Measurements from ENCODE around the gene ZMYM5. TPM values are rescaled to one million over a fixed set of nuclear protein-coding genes. Genes with fewer than 3 reads are reported as not detected.
"Not testable (repeated sequence)": the region's sequence is repeated elsewhere in the genome, so short reads cannot be mapped to it uniquely, and the experiment has no call there.

ZMYM5 gene
- 15.7 and 22.6 TPM in 2 replicates for total RNA-seq (2014; rRNA removed; shearing (Covaris generic))

DNA sequence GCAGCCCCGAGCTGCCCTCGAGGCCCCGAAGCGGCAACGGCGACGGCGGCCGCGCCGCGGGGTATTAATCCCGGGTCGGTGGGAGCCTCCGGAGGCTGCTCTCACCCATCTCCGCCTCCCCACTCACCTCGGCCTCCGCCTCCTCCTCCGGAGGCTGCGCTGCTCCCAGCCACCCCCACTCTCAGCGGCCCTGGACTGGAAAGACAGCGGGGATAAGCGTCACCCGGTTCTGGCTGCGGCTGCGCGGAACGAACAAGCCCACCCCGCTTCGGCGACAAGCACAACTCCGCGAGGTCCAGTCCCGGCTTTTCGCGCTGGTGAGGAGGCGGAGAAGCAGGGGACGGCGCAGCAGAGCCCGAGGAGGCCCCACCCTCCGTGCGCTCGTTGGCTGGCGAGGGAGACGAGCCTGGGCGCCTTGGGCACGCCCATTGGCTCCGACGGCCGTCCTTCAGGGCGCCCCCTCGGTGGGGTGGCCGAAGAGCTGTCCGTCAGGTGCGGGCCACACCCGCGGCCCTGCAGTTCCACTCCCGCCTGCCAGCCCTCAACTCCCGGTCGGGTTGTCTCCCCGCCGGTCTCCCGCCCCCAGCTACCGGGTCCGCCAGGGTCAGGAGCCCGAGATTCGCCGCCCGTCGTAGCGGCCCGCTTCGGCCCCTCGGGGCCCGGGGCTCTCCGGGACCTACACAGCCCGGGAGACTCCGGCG lies at the start of gene ZMYM5:
Gene ZMYM5, minus strand, starts transcription at position 327 of the 701 bp plus-strand sequence. CDS start 11,469 bp downstream, outside the sequence.
- peak; percentile 93 for DNase-seq (ENCODE audit: low spot score)

GRCh38 chr13:19910336-19911072 lies 47.1 kb upstream of the ZMYM5 start:
- DNase-seq (ENCODE audit: low spot score), result peak; percentile 86

GRCh38 chr13:19908350-19908986 lies 45.0 kb upstream of the ZMYM5 start:
- no peak for DNase-seq (ENCODE audit: low spot score)

DNA sequence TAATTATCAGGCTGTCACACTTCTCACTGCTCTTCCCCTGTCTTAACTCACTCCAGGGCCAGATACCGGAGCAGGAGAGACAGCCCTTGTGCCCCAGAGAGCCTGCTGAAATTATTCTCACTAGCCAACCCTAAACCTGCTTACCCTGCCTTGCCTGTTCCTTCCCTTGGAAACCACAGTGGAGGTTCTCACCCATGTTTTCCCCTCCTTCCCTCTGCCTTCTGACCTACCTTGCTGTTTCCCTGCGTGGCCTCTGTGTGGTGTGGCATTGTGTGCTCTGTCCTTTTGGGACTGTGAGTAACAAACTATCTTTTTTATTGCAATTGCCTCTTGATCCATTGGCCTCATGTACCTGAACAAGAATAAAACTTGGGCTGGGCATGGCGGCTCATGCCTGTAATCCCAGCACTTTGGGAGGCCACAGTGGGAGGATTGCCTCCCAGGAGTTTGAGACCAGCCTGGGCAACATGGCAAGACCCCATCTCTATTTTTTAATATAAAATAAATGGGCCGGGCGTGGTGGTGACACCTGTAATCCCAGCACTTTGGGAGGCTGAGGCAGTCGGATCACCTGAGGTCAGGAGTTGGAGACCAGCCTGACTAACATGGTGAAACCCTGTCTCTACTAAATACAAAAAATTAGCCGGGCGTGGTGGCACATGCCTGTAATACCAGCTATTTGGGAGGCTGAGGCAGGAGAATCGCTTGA lies 42.2 kb upstream of the ZMYM5 start:
- DNase-seq (ENCODE audit: low spot score), result not testable (repeated sequence)

GRCh38 chr13:19890030-19890429 lies 26.6 kb upstream of the ZMYM5 start:
- no peak for DNase-seq (ENCODE audit: low spot score)

DNA sequence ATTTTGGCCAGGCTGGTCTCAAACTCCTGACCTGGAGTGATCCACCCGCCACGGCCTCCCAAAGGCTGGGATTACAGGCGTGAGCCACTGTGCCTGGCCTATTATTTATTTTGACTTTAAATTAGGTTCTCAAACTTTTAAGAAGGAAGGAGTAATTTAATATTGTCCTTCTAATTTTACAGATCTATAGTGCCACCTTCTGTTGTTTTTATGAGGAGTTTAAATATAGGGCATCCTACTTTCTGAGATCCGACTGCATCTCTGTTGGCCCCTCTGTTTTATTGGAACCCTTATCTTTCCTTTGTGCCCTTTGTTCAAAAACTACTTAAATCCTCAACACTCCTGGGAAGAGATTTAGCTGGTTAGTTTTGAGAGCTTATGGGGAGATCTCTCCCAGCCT lies 25.4 kb upstream of the ZMYM5 start:
- DNase-seq (ENCODE audit: low spot score), result no peak

DNA sequence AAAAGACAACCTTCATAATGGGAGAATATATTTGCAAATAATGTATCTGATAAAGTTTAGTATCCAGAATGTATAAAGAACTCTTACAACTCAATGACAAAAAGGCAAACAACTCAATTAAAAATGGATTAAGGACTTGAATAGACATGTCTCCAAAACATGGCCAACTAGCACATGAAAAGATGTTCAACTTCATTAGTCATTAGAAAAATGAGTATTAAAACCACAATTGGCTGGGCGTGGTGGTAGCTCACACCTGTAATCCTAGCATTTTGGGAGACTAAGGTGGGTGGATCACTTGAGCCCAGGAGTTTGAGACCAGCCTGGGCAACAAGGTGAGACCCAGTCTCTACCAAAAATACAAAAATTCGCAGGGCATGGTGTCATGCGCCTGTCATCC lies 18.8 kb upstream of the ZMYM5 start:
- no peak for DNase-seq (ENCODE audit: low spot score)

- no peak for DNase-seq (ENCODE audit: low spot score)
These were observed 18.2 kb upstream of the ZMYM5 start for GRCh38 chr13:19881641-19882040.

DNA sequence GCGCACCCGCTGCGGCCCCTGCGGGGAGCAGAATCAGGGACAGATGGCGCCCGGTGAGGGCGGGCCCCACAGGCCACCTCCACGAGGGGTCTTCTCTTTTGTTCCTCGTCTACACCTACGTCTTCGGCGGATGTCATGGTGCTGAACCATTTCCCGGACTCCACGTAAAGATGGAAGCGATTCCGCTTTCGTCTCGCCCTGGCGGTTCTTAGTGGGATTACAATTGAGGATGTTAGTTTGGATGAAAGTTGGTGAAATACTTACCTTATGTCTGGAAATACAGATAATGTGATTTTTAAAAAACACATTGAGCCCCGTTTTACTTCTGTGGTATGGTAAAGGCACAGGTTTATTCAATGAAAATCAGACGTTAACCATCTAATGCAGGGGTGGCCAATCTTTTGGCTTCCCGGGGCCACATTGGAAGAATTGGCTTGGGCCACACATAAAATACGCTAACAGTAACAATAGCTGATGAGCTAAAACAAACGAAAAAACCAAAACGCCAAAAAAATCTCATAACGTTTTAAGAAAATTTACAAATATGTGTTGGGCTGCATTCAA lies 1.4 kb upstream of the ZMYM5 start:
- DNase-seq (ENCODE audit: low spot score), result peak; percentile 58

GRCh38 chr13:19864024-19864745 lies 736 bp upstream of the ZMYM5 start:
- DNase-seq (ENCODE audit: low spot score), result peak; percentile 55

DNA sequence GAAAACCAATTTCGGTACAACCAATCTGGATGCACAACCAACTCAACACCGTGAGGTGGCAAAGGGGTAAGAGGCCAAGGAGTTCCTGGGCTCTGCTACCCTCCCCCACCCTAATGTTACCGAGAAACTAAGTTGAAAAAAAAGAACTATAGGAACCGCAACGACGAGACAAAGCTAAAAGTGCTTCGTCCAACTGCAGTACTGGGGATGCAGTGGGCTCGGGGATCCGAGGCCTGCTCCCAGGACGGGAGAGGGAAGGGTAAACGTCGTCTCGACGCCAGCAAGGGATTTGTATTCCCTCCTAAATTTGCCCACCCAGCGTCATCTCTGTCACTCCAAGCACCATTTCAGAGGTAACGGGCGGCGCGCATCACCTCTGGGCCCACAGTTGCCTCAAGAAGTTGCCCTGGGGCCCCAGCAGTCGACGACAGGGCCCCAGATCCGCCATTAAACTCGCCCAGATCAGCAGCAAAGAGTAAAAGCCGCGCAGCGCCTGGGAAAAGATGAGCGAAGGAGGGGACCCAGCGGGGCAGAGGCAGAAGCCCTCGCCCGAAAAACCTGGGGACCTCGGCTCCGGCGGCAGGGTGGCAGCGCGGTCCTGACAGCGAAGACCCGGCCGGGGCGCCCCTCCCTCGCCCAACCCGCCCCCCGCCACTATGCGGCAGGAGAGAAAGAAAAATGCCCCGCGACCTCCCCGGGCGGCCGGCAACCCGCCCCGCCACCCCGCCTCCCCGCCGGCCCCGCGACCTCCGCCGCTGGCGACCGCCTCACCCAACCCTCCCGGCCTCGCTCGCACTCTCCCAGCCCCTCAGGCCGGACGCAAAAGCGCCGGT lies 752 bp downstream of the ZMYM5 start:
- peak; percentile 9 for DNase-seq (ENCODE audit: low spot score)

GRCh38 chr13:19861762-19862161 lies 1.7 kb downstream of the ZMYM5 start:
- no peak for DNase-seq (ENCODE audit: low spot score)

GRCh38 chr13:19860884-19861655 lies 2.4 kb downstream of the ZMYM5 start:
- peak; percentile 74 for DNase-seq (ENCODE audit: low spot score)

- DNase-seq (ENCODE audit: low spot score), result not testable (repeated sequence)
These were observed 5.8 kb downstream of the ZMYM5 start for GRCh38 chr13:19857637-19858036.

GRCh38 chr13:19852766-19853165 lies 10.7 kb downstream of the ZMYM5 start:
- DNase-seq (ENCODE audit: low spot score), result no peak

DNA sequence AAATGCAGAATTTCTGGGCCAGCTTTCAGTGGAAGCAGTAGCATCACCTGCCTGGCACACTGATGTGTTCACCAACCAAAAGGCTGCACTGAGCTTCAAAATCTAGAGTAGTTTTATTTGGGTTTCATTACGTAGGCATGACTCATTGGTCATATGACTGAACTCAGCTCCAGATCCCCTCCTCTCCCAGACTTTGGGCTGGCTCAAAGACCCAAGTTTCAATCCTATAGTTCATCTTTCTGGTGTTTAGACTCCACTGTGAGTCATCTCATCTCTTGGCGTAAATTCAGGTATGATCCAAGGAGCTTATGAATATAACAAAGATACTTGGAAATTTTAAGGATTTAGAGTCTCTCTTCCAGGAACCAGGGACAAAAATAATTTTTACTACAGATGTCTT lies 17.7 kb downstream of the ZMYM5 start:
- peak; percentile 94 for DNase-seq (ENCODE audit: low spot score)

GRCh38 chr13:19838865-19839275 lies 24.6 kb downstream of the ZMYM5 start:
- DNase-seq (ENCODE audit: low spot score), result no peak

DNA sequence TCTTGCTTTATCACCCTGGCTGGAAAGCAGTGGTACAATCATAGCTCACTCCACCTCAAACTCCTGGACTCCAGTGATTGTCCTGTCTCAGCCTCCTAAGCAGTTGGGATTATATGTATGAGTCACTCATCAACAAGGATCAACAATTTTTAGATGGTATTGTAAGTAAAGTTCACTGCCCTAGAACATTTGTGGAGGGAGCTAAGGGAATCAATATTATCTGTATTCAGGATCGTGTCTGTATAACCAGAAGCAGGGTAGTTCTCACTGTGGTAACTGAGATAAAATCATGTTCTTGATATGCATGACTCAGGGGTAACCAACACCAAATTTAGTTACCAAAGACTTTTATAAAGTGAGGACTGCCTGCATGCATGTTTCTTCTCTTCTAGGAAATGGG lies 27.0 kb downstream of the ZMYM5 start:
- DNase-seq (ENCODE audit: low spot score), result no peak

DNA sequence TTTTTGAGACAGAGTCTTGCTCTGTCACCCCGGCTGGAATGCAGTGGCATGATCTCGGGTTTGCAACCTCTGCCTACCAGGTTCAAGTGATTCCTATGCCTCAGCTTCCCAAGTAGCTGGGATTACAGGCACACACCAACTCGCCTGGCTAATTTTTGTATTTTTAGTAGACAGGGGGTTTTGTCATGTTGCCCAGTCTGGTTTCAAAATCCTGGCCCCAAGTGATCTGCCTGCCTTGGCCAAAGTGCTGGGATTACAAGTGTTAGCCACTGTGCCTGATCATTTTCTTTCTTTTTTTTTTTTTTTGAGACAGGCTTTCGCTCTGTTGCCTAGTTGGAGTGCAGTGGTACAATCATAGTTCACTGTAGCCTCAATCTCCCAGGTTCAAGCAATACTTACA lies 28.7 kb downstream of the ZMYM5 start:
- no peak for DNase-seq (ENCODE audit: low spot score)

All from A172 (cell line).